GM12873 (cell line): ENCODE results near the gene TEX54.

Experiments
- CTCF ChIP-seq: IDR thresholded peaks from 2 replicates; pipeline ENCODE4 v1.5.1; 2012; ENCODE audit warnings: low read depth, mild to moderate bottlenecking, moderate library complexity, low read length, control low read depth; ENCODE audit not compliant: insufficient read depth; ENCODE audit errors: missing control alignments

The TEX54 gene

GRCh38 chr11:62843466-62843865 is 10.8 kb upstream of the TEX54 start:
- TF ChIP-seq CTCF: no peak

- no peak for TF ChIP-seq CTCF
Measured at GRCh38 chr11:62842171-62842741, 9.6 kb upstream of the TEX54 start.

GRCh38 chr11:62841361-62842170 is 8.9 kb upstream of the TEX54 start:
- TF ChIP-seq CTCF: no peak

- no peak for TF ChIP-seq CTCF
Measured at GRCh38 chr11:62839050-62839945, 6.7 kb upstream of the TEX54 start, which contains the start of gene WDR74. TSS of gene WDR74 (minus strand) at chr11:62839590. CDS start at chr11:62839570, 20 bp downstream.

GRCh38 chr11:62835336-62835735 is 2.7 kb upstream of the TEX54 start:
- no peak for TF ChIP-seq CTCF

GRCh38 chr11:62831520-62832335 is 913 bp downstream of the TEX54 start, which contains the start of gene STX5:
TSS of gene STX5 (minus strand) at chr11:62832051. CDS start at chr11:62831243, 808 bp downstream.
- TF ChIP-seq CTCF: no peak
